Measurements from ENCODE around the gene PROC.

The PROC gene

DNA sequence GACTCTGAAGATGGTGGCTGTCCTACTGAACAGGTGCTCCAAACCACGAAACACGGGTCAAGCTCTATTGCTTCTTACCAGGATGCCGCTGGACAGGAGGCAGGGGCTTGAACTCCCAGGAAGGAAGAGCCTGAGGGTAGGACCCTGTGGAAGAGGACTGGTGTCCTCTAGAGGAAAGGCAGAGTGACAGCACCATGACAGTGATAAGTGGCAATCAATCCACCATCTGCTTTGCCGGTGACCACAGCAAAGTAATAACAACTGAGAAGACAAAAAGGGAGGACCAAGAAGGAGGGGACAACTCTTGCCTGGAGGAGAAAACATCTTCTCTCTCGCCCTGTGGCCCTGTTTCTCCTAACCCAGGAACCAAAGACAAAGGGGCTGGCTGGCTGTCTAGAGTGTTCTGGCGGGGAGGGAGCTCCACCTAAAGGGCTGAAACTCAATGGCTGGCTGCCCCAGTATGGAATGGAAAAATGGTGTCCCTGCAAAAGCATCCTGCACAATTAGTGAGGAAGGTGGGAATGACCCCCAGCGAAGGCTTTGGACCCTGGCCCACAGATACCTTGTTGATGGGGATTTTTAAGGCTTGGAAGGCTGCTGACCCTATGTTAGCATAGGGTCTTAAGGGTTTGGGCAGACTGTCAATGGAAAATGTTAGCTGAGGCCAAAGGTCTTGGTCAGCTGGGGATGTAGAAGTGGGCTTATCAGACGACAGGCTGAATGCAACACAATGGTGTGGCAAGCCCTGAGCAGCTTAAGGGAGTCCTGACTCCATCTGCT lies 35.4 kb downstream of the PROC start:
- no peak for DNase-seq (ENCODE audit: low read depth in 2 of 2, low spot score in 1 of 2)

DNA sequence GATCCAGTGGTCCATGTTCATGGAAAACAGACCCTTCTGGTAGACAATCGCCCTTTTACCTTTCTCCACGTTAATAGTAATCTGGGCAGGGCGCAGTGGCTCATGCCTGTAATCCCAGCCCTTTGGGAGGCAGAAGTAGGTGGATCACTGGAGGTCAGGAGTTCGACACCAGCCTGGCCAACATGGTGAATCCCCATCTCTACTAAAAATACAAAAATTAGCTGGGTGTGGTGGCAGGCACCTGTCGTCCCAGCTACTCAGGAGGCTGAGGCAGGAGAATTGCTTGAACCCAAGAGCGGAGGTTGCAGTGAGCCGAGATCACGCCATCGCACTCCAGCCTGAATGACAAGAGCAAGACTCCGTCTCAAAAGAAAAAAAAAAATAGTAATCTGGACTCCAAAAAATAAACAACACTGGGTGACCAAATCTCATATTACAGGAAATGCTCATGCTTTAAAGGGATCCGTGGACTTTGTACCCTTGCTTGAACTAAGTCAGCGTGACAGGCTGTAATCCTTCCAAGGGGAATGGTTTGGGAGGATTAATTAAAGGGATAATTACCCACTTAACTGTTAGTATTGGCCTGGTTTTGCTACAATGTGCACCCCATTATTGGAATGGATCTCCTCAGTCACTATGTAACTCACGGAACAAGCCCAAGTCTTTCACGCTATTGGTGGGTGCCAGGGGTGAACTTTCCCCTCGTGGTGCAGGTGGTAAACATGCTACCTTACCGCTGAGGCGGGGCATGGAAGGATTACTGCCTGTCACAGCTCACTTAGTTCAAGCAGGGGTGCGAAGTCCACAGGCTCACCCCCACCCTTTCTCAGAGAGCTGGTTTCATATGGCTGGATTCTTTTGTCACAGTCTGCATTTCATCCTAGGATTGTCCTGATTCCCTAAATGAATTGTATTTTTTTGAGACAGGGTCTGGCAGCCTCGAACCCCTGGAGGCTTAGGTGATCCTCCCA lies 36.7 kb downstream of the PROC start:
- no peak for DNase-seq (ENCODE audit: low read depth in 2 of 2, low spot score in 1 of 2)

DNA sequence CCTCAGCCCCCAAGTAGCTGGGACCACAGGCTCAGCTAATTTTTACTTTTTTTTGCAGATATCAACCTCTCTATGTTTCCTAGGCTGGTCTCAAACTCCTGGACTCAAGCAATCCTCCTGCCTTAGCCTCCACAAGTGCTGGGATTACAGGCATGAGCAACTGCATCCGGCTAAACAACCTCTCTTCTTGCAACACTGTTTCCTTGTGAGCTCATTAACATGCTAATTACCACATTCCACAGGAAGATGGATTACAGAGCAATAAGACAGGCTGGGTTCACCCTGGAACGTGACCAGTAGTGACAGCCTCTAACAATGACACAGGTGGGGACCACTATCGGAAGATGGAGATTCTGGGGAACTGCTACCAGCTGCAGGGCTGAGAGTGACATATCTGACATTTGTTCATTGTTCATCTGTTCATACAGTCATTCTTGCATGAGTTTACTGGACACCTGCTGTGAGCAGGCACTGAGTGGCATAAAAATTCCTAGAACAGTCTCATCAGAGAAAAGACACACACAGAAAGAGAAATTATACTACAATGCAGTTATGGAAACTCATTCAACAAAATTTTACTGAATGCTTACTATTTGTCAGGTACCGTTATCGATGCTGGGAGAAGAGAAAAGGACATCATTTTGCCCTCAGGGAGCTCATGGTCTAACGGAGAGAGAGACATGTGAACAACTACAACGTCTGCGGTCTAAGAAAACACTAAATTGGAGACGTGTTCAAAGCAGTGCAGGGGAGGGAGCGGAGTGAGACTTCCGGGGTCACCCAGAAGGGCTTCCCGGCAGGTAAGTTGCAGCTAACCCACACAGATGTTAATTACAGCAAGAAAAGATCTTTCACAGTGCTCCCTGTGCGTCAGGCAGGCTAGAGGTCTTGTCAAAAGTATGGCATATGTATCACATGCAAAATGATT lies 37.6 kb downstream of the PROC start:
- DNase-seq (ENCODE audit: low read depth in 2 of 2, low spot score in 1 of 2): no peak

DNA sequence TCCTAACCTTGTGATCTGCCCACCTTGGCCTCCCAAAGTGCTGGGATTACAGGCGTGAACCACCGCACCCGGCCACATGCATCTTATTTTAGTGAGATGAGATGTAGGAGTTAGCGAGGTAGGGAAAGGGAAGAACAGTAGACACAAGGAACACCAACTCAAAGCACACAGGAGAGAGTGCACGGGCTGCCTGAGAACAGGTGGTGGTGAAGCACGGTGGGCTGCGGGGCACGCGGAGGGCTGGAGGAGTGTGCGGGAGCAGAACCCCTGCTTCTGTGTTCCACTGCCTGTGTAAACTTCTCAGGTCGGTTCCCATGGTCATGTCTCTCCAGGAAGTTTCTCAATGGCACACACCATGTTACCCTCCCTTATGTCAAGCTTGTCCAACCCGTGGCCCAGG lies 38.7 kb downstream of the PROC start:
- no peak for DNase-seq (ENCODE audit: low read depth in 2 of 2, low spot score in 1 of 2)

DNA sequence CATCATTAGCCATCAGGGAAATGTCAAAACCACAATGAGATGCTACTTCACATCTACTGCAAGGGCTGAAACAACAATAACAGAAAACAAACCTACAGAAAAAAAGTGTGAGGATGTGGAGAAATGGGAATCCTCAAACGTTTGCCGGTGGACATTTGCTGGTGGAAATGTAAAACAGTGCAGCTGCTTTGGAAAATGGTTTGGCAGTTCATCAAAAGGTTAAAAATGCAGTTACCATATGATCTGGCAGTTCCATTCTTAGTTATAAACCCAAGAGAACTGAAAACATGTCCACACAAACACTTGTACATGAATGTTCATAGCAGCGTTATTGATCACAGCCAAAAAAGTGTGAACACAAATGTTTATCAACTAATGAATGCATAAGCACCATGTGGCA lies 44.2 kb downstream of the PROC start:
- no peak for DNase-seq (ENCODE audit: low read depth in 2 of 2, low spot score in 1 of 2)

DNA sequence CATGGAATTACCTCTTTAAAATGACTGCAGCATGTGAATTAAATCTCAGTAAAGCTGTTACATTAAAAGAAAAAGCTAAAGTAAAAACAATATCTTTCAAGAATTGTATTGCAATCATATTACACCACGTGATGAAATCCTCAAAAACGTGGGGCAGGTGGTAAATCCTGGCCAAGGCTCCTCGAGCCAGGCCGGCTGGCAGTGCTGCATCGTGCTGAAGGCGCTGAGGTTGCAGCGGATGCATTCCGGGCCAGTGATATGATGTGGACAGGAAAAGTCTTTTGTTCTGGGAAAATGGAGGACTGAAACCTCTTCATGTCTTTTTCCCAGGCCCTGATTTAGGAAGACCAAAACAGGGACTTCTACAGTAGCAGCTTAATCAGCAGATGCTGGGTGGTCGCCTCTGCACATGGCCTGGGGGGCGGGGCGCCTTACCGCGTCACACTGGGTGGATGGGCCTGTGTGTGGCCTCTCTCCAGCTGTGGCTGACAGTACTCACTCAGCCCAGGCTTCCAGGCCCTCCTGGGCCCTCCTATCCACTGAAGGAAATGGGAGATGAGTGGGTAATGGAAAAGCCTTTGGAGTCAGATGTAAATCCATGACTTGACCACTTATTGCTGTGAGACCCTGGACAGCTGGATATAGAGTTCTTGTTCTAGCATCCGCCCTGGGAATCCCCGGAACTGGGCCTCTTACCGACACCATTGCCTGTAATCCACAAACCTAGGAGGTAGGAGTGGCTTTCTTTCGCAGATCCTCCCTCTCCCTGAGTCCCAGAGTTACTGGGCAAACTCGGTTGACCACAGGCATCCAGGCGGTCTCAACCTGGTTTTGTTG lies 45.1 kb downstream of the PROC start:
- DNase-seq (ENCODE audit: low read depth in 2 of 2, low spot score in 1 of 2): no peak

DNA sequence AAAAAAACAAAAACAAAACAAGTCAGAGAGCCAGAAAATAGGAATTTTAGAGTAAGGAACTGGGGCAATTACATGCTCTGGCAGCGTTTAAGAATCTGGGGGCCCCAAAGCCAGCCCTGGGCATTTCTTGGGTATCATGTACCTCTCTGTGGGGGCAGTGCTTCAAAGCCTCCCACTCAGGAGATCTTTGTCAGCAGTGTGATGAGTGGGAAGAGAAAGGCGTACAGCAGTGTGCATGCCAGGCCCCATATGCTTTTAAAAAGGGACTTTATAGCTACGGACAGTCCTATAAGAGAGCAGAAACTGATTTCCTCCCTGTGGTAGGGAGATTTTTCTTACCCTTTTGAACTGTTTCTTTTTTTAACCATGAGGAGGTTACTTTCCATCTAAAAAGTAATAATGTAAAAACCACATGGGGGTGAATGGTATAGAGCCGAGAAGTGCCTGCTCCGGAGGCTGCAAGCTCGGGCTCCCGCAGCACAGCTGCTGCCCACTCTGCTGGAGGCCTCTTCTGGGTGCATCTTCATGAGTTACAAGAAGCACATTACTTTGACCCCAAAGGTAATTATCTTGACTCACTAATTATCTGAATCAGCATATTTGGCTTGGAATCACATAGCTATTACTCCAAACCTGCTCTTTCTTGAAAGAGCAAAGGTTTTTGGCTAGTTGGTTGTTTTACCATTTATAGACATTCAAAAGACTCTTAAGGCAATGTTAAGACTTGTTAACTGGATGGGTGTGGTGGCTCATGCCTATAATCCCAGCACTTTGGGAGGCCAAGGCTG lies 46.4 kb downstream of the PROC start:
- no peak for DNase-seq (ENCODE audit: low read depth in 2 of 2, low spot score in 1 of 2)

DNA sequence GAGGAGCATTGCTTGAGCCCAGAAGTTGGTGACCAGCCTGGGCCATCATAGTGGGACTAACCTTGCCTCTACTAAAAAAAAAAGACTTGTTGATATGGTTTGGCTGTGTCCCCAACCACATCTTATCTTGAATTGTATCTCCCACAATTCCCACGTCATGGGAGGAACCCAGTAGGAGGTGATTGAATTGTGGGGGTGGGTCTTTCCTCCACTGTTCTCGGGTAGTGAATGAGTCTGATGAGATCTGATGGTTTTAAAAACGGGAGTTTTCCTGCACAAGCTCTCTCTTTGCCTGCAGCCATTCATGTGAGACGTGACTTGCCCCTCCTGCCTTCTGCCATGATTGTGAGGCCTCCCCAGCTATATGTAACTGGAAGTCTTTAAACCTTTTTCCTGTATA lies 47.0 kb downstream of the PROC start:
- no peak for DNase-seq (ENCODE audit: low read depth in 2 of 2, low spot score in 1 of 2)

DNA sequence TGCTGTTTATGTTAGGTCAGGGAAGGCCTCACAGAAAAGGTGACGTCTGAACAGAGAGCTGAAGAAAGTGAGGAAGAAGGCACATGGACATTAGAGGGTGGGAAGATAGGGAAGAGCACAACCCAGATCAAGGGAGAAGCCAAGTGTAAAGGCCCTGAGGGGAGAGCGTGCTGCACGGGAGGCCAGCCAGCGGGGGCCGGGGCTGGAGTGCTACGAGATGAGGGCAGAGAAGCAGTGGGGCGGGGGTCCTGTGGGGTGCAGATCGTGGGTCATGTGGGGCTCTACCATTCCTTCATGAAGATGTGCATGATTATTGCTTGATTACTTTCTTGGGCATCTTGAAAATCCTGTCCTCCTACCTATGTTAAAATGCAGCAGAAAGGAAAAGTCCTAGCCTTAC lies 50.8 kb downstream of the PROC start:
- no peak for DNase-seq (ENCODE audit: low read depth in 2 of 2, low spot score in 1 of 2)

DNA sequence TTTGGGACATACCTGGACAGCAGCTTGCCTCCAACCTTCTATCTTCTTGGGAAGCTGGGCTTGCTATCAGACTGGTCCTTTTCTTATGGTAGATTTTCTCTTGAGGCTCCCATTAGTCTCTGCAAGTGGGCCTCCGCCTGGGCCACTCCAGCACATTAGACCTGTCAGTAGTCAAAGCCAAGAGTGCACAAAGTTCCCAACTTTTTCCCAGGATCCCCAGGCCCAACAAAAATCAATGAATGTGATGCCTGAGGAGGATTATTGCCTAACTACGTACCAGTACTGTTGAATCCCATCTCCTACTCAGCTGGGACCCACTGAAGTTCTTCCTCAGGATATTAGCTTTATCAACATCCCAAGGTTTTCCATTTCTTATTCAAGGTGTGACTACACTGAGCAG lies 51.7 kb downstream of the PROC start:
- DNase-seq (ENCODE audit: low read depth in 2 of 2, low spot score in 1 of 2): no peak

DNA sequence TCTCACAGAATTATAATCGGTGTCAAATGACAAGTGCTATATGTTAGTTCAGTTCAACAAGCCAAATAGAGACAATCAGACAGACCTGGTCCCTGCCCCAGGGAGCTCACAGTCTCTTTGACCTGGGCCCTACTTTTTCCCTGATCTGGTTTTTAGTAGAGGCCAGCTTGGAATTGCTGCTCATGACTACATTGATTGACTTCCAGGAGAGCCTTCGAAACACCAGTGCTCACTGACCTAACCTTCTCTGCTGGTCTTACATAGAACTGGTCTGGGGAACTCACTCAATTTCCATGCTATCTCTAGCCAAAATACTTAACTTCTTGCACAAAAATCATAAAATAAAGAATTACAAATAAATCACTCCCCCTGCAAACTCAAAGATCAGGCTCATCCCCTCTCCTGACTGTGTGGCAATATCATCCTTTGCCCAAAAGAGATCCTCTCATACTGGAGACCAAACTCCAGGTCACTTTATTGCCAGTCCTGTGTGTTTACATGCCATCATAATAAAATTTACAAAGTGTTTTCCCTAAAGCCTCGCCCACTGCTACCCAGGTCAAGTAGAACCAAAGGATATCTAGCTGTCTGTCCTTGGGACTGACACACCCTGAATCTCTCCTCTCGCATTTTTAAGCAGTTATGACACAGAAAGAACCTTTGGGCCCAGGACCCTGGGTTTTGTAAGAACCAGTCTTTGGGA lies 53.2 kb downstream of the PROC start:
- no peak for DNase-seq (ENCODE audit: low read depth in 2 of 2, low spot score in 1 of 2)

DNA sequence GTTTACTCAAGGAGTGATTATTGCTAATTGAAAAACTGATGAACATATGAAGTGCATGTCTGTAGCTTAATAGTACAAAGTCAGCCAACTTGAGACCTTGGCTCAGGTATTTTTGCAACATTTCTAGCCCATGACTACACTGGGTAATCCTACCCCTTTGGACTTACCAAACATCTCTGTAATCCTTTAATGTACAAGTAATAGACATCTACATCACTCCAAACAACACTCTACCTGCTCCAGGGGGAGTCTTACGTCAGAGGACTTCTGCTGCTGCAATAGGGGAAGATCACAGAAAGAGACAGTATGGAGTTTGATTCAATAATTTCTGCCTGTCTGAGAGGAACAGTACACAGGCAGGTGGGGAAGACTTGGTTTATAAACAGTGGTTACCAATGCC lies 54.0 kb downstream of the PROC start:
- no peak for DNase-seq (ENCODE audit: low read depth in 2 of 2, low spot score in 1 of 2)

DNA sequence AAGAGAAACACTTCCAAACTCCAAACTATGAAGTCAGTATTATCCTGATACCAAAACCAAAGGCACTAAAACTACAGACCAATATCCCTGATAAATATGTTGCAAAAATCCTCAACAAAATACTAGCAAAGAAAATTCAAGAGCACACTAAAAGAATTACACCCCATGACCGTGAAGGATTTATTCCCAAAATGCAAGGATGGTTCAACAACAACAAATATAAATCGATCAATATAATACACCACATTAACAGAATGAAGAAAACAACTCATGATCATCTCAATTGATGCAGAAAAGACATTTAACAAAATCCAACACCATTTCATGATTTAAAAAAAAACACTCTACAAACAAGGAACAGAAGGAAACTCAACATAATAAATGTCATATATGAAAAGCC lies 57.6 kb downstream of the PROC start:
- DNase-seq (ENCODE audit: low read depth in 2 of 2, low spot score in 1 of 2): no peak

Data from stimulated activated CD8-positive, alpha-beta memory T cell treated with anti-CD3 and anti-CD28 coated beads, Interleukin-4, amount 100 ng/mL, for 4 hours (primary cell).